SK-N-SH (cell line): ENCODE data around the gene CHSY3. TPM values are rescaled to one million over a fixed set of nuclear protein-coding genes. Genes with fewer than 3 reads are reported as not detected.

ENCODE experiments used
- CTCF ChIA-PET: fragments of 300-600, 350-600 bp; formaldehyde crosslinking; extraction: SDS; loops from one replicate; lab custom pipeline; 2021; lab: Yijun Ruan, JAX
- POLR2A ChIA-PET: fragments of 350-600 bp; sonication (Branson Sonifier 250); formaldehyde crosslinking; extraction: SDS; loops from one replicate; lab custom pipeline; 2020; ENCODE audit warnings: antibody characterized with exemption, inconsistent platforms; lab: Yijun Ruan, JAX
- DNase-seq: peaks from one replicate; pipeline ENCODE4 v3.0.0; 2012
- H2AFZ ChIP-seq: fragments of 200-600 bp; sonication (generic); 2 replicates; pipeline ENCODE4 v1.8.1; 2016; ENCODE audit warnings: antibody characterized with exemption, mild to moderate bottlenecking, low read depth
- H3F3A ChIP-seq: fragments of 200-600 bp; sonication (generic); replicated peaks from 2 replicates; pipeline ENCODE3; 2016; ENCODE audit warnings: antibody characterized with exemption, mild to moderate bottlenecking; ENCODE audit not compliant: insufficient read depth
- H3K27ac ChIP-seq, 2 experiments: fragments of 200-500 bp in 1 of 2; fragments of 200-600 bp in 1 of 2; sonication (Bioruptor generic) in 1 of 2; sonication (generic), shearing (Covaris generic) in 1 of 2; 2 replicates each; pipeline versions ENCODE4 v1.5.1 to v1.6.1; 2014 to 2016; ENCODE audit warnings: low read depth in 2 of 2, inconsistent platforms in 1 of 2, low read length in 1 of 2, mild to moderate bottlenecking in 1 of 2, mixed read lengths in 1 of 2
- H3K27me3 ChIP-seq: fragments of 200-600 bp; sonication (generic), shearing (Covaris generic); 2 replicates; pipeline ENCODE4 v1.6.1; 2016; ENCODE audit warnings: mixed run types; ENCODE audit not compliant: insufficient read depth
- H3K36me3 ChIP-seq, 2 experiments: fragments of 200-500 bp in 1 of 2; fragments of 200-600 bp in 1 of 2; sonication (Bioruptor generic) in 1 of 2; sonication (generic) in 1 of 2; replicated peaks in 1 of 2; 2 replicates each; pipeline versions ENCODE3 to v1.5.1; 2014 to 2016; ENCODE audit warnings: low read length in 1 of 2, mild to moderate bottlenecking in 1 of 2; ENCODE audit not compliant: insufficient read depth in 2 of 2, control insufficient read depth in 1 of 2
- H3K4me1 ChIP-seq, 2 experiments: fragments of 200-500 bp in 1 of 2; fragments of 200-600 bp in 1 of 2; sonication (Bioruptor generic) in 1 of 2; sonication (generic), shearing (Covaris generic) in 1 of 2; 2 replicates each; pipeline versions ENCODE4 v1.5.1 to v1.6.1; 2014 to 2016; ENCODE audit warnings: low read depth in 1 of 2, low read length in 1 of 2, mixed run types in 1 of 2; ENCODE audit not compliant: insufficient read depth in 2 of 2, control insufficient read depth in 1 of 2
- H3K4me2 ChIP-seq: fragments of 200-600 bp; sonication (generic), shearing (Covaris generic); 2 replicates; pipeline ENCODE4 v1.6.1; 2017; ENCODE audit warnings: mixed run types
- H3K4me3 ChIP-seq, 2 experiments: fragments of 200-500 bp in 1 of 2; fragments of 200-600 bp in 1 of 2; sonication (Bioruptor generic) in 1 of 2; sonication (generic), shearing (Covaris generic) in 1 of 2; 2 replicates each; pipeline versions ENCODE4 v1.5.1 to v1.8.1; 2014 to 2016; ENCODE audit warnings: low read depth in 2 of 2, inconsistent platforms in 1 of 2, low read length in 1 of 2, mild to moderate bottlenecking in 1 of 2, mixed read lengths in 1 of 2, moderate library complexity in 1 of 2
- H3K79me2 ChIP-seq: fragments of 200-600 bp; sonication (generic); 2 replicates; pipeline ENCODE4 v1.8.1; 2017; ENCODE audit warnings: mild to moderate bottlenecking; ENCODE audit not compliant: insufficient read depth
- H3K9ac ChIP-seq: fragments of 200-600 bp; sonication (generic); 2 replicates; pipeline ENCODE4 v1.6.1; 2017; ENCODE audit warnings: mixed run types
- H3K9me2 ChIP-seq: fragments of 200-600 bp; sonication (generic); 2 replicates; pipeline ENCODE4 v1.6.1; 2017; ENCODE audit warnings: mixed run types
- H3K9me3 ChIP-seq: fragments of 200-600 bp; sonication (generic); 2 replicates; pipeline ENCODE4 v1.6.1; 2017; ENCODE audit warnings: mixed run types, mild to moderate bottlenecking, moderate library complexity
- H4K20me1 ChIP-seq: fragments of 200-600 bp; sonication (generic); 2 replicates; pipeline ENCODE4 v1.6.1; 2017; ENCODE audit warnings: mild to moderate bottlenecking, mixed run types; ENCODE audit not compliant: insufficient read depth
- CHD2 ChIP-seq: fragments of 150-350 bp; IDR thresholded peaks from 2 replicates; pipeline ENCODE4 v1.6.1; 2018; ENCODE audit warnings: low read length; ENCODE audit not compliant: partially characterized antibody
- CTCF ChIP-seq: fragments of 200-600 bp; sonication (generic); IDR thresholded peaks from 2 replicates; pipeline ENCODE4 v1.6.1; 2017; ENCODE audit warnings: antibody characterized with exemption, mild to moderate bottlenecking, moderate library complexity
- EZH2phosphoT487 ChIP-seq: fragments of 200-600 bp; sonication (generic); IDR thresholded peaks from 2 replicates; pipeline ENCODE4 v1.6.1; 2017; ENCODE audit warnings: low read depth, mixed run types, mild to moderate bottlenecking, antibody characterized with exemption, moderate library complexity, borderline replicate concordance
- FOXJ3 ChIP-seq: sonication (generic); formaldehyde crosslinking; IDR thresholded peaks from 2 replicates; pipeline ENCODE4 v1.5.1; 2020; ENCODE audit warnings: mild to moderate bottlenecking, missing genetic modification reagents
- IRF3 ChIP-seq: fragments of 150-350 bp; IDR thresholded peaks from 2 replicates; pipeline ENCODE4 v1.6.1; 2016; ENCODE audit warnings: mild to moderate bottlenecking, low read depth, low read length
- NRF1 ChIP-seq: IDR thresholded peaks from 2 replicates; pipeline ENCODE4 v1.6.1; 2012; ENCODE audit warnings: low read depth, mild to moderate bottlenecking, low read length
- RXRA ChIP-seq: IDR thresholded peaks from 2 replicates; pipeline ENCODE4 v1.4.0; 2012; ENCODE audit warnings: low read depth, mild to moderate bottlenecking, borderline replicate concordance
- SIN3A ChIP-seq: IDR thresholded peaks from 2 replicates; pipeline ENCODE4 v1.6.1; 2012; ENCODE audit warnings: low read depth, mild to moderate bottlenecking, low read length, moderate library complexity, borderline replicate concordance
- TAF1 ChIP-seq: IDR thresholded peaks from 2 replicates; pipeline ENCODE4 v1.6.1; 2012; ENCODE audit warnings: low read depth, mild to moderate bottlenecking, low read length, moderate library complexity, borderline replicate concordance
- TCF12 ChIP-seq: IDR thresholded peaks from 2 replicates; pipeline ENCODE4 v1.4.0; 2012
- TEAD4 ChIP-seq: IDR thresholded peaks from 2 replicates; pipeline ENCODE4 v1.4.0; 2012; ENCODE audit warnings: mild to moderate bottlenecking, borderline replicate concordance; ENCODE audit not compliant: insufficient read depth
- USF2 ChIP-seq: fragments of 150-350 bp; IDR thresholded peaks from 2 replicates; pipeline ENCODE4 v1.6.1; 2017; ENCODE audit warnings: antibody characterized with exemption, low read length, low read depth, borderline replicate concordance
- YY1 ChIP-seq: IDR thresholded peaks from 2 replicates; pipeline ENCODE4 v1.4.0; 2012; ENCODE audit warnings: low read depth, mild to moderate bottlenecking
- polyA plus RNA-seq, 3 experiments: library from polyadenylated mRNA; depleted of rRNA; stranded (reverse); fragments of >200 nt; gene quantifications; 2 replicates each; pipeline ENCODE4 v1.2.3, GENCODE V29; 2012
- TF ChIP-seq, protein P1 (sequence below): IDR thresholded peaks from 2 replicates; pipeline ENCODE4 v1.6.1; 2012; ENCODE audit warnings: mild to moderate bottlenecking, low read depth, low read length, moderate library complexity
- TF ChIP-seq, protein P2 (sequence below): IDR thresholded peaks from 2 replicates; pipeline ENCODE4 v1.4.0; 2012; ENCODE audit warnings: low read depth, borderline replicate concordance

The CHSY3 gene
- polyA plus RNA-seq, 1 of the 3 experiments (the other 2 are of a cell fraction): not detected

DNA sequence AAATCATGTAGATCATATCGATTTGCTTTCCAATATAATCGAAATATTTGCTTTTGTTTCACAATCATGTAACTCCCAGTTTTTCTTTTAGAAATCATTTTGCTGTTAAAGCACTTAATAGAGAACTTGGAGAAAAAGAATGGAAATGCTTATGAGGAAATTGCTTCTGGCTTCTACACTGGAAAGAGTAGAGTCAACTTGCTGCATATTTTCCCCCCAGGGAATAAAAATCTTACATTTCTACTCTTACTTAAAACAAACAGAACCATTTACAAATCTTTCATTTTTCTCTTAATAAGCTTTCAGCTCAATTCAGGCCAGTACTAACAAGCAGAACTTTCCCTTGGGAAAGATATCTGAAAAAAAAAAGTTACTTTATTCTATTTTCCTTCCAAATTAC lies 312.0 kb downstream of the CHSY3 start (continued):
- no peak for TF ChIP-seq NRF1
- no peak for TF ChIP-seq YY1
- TF ChIP-seq, protein P1, sequence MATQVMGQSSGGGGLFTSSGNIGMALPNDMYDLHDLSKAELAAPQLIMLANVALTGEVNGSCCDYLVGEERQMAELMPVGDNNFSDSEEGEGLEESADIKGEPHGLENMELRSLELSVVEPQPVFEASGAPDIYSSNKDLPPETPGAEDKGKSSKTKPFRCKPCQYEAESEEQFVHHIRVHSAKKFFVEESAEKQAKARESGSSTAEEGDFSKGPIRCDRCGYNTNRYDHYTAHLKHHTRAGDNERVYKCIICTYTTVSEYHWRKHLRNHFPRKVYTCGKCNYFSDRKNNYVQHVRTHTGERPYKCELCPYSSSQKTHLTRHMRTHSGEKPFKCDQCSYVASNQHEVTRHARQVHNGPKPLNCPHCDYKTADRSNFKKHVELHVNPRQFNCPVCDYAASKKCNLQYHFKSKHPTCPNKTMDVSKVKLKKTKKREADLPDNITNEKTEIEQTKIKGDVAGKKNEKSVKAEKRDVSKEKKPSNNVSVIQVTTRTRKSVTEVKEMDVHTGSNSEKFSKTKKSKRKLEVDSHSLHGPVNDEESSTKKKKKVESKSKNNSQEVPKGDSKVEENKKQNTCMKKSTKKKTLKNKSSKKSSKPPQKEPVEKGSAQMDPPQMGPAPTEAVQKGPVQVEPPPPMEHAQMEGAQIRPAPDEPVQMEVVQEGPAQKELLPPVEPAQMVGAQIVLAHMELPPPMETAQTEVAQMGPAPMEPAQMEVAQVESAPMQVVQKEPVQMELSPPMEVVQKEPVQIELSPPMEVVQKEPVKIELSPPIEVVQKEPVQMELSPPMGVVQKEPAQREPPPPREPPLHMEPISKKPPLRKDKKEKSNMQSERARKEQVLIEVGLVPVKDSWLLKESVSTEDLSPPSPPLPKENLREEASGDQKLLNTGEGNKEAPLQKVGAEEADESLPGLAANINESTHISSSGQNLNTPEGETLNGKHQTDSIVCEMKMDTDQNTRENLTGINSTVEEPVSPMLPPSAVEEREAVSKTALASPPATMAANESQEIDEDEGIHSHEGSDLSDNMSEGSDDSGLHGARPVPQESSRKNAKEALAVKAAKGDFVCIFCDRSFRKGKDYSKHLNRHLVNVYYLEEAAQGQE: no peak
- TF ChIP-seq IRF3: no peak
- no peak for TF ChIP-seq RXRA
- TF ChIP-seq EZH2phosphoT487: no peak
- TF ChIP-seq CTCF: no peak

DNA sequence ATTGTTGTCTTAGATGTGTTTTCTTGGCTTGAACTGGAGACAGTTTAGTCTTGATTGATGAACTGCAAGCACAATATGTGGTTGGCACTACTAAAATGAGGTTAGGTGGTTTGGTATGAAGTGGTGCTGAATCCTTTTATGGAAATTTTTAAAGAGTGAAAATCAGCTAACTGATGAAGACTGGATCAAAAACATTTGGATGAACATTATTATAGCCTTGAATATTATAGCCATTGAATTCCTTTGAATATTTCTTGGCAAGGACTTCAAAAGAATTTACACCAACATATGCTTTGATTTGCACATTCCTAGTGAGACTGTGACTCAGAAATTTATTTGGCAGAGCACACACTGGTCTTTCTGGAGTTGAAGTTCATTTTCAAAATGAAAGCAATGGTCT lies 318.3 kb downstream of the CHSY3 start:
- no peak for DNase-seq
- no peaks in the 10 kb centered on the region for H3K4me1 ChIP-seq
- CTCF ChIA-PET: no interaction called here
- TF ChIP-seq TAF1 (no peak), TEAD4 (no peak), TCF12 (no peak), CTCF (no peak), EZH2phosphoT487 (no peak), FOXJ3 (CRISPR knock-in tag) (no peak), CHD2 (no peak), SIN3A (no peak), USF2 (no peak)
- TF ChIP-seq, protein P2, sequence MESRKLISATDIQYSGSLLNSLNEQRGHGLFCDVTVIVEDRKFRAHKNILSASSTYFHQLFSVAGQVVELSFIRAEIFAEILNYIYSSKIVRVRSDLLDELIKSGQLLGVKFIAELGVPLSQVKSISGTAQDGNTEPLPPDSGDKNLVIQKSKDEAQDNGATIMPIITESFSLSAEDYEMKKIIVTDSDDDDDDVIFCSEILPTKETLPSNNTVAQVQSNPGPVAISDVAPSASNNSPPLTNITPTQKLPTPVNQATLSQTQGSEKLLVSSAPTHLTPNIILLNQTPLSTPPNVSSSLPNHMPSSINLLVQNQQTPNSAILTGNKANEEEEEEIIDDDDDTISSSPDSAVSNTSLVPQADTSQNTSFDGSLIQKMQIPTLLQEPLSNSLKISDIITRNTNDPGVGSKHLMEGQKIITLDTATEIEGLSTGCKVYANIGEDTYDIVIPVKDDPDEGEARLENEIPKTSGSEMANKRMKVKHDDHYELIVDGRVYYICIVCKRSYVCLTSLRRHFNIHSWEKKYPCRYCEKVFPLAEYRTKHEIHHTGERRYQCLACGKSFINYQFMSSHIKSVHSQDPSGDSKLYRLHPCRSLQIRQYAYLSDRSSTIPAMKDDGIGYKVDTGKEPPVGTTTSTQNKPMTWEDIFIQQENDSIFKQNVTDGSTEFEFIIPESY: no peak

More for the DNA sequence above, 318.3 kb downstream of the CHSY3 start:
- POLR2A ChIA-PET: no interaction called here
- no peaks in the 10 kb centered on the region for H3K36me3 ChIP-seq
- no peak overlapping the region for H3K27ac ChIP-seq
- H3K4me2 ChIP-seq: no peak overlapping the region
- H3K9me2 ChIP-seq: no peaks in the 10 kb centered on the region
- H3K9ac ChIP-seq: no peak overlapping the region
- H3K9me3 ChIP-seq: no peaks in the 10 kb centered on the region
- no peak overlapping the region for H2AFZ ChIP-seq
- no peaks in the 10 kb centered on the region for H4K20me1 ChIP-seq
- H3K27me3 ChIP-seq: no peaks in the 10 kb centered on the region
- H3K4me3 ChIP-seq: no peak overlapping the region
- H3F3A ChIP-seq: no peaks in the 10 kb centered on the region
- H3K79me2 ChIP-seq: no peaks in the 10 kb centered on the region
